Fibroblast of skin of right biceps (primary cell): ENCODE results near the gene EBI3.
"Not testable (repeated sequence)": the region's sequence is repeated elsewhere in the genome, so short reads cannot be mapped to it uniquely, and the experiment has no call there.

ENCODE experiments used
- DNase-seq: peaks from one replicate; pipeline ENCODE4 v3.0.0-alpha.2; 2013

Gene EBI3

GRCh38 chr19:4279530-4280422, 50.5 kb downstream of the EBI3 start:
- DNase-seq = no peak

- no peak for DNase-seq
Measured at GRCh38 chr19:4284176-4284958, 55.0 kb downstream of the EBI3 start.

GRCh38 chr19:4284974-4285373, 55.7 kb downstream of the EBI3 start:
- DNase-seq = no peak

- DNase-seq = not testable (repeated sequence)
Measured at GRCh38 chr19:4286141-4286540, 56.8 kb downstream of the EBI3 start.
